Mesenchymal stem cell (in vitro differentiated cells and primary cell): Measurements from ENCODE around the gene ASB10.

Experiments
- DNase-seq: peaks from one replicate; pipeline ENCODE4 v3.0.0-alpha.2; 2013
- H2AFZ ChIP-seq: one replicate; pipeline ENCODE4 v1.6.1; 2013; ENCODE audit warnings: low read depth, mild to moderate bottlenecking, control low read depth, inconsistent platforms, low read length, moderate library complexity
- H2AK5ac ChIP-seq: 2 replicates; pipeline ENCODE4 v1.6.1; 2013; ENCODE audit warnings: low read length, moderate library complexity, mild to moderate bottlenecking, inconsistent platforms; ENCODE audit not compliant: severe bottlenecking
- H2BK120ac ChIP-seq: one replicate; pipeline ENCODE4 v1.6.1; 2013; ENCODE audit warnings: low read depth, mild to moderate bottlenecking, inconsistent platforms, low read length, moderate library complexity
- H2BK12ac ChIP-seq, 2 experiments: one replicate each; pipeline ENCODE4 v1.6.1; 2013; ENCODE audit warnings: inconsistent platforms in 2 of 2, low read length in 2 of 2, mild to moderate bottlenecking in 2 of 2, moderate library complexity in 2 of 2, control low read depth in 1 of 2
- H2BK15ac ChIP-seq: one replicate; pipeline ENCODE4 v1.6.1; 2013; ENCODE audit warnings: mild to moderate bottlenecking, low read depth, inconsistent platforms; ENCODE audit not compliant: poor library complexity, severe bottlenecking
- H2BK5ac ChIP-seq: 2 replicates; pipeline ENCODE4 v1.6.1; 2013; ENCODE audit warnings: low read depth, mild to moderate bottlenecking, low read length, control low read depth, inconsistent platforms; ENCODE audit not compliant: poor library complexity, severe bottlenecking
- H3K14ac ChIP-seq, 2 experiments: one replicate each; pipeline ENCODE4 v1.6.1; 2013; ENCODE audit warnings: inconsistent platforms in 2 of 2, low read length in 2 of 2, control low read depth in 1 of 2, mild to moderate bottlenecking in 1 of 2, moderate library complexity in 1 of 2
- H3K18ac ChIP-seq, 2 experiments: one replicate each; pipeline ENCODE4 v1.6.1; 2013; ENCODE audit warnings: inconsistent platforms in 2 of 2, low read length in 2 of 2, control low read depth in 1 of 2, low read depth in 1 of 2, mild to moderate bottlenecking in 1 of 2
- H3K23ac ChIP-seq, 2 experiments: one replicate each; pipeline ENCODE4 v1.6.1; 2013; ENCODE audit warnings: inconsistent platforms in 2 of 2, low read length in 2 of 2, mild to moderate bottlenecking in 2 of 2, moderate library complexity in 2 of 2, control low read depth in 1 of 2
- H3K27ac ChIP-seq: 2 replicates; pipeline ENCODE4 v1.5.1; 2013; ENCODE audit warnings: mild to moderate bottlenecking, moderate library complexity, low read length, control low read depth, inconsistent platforms; ENCODE audit not compliant: poor library complexity, severe bottlenecking
- H3K27me3 ChIP-seq, 2 experiments: 2 replicates each; pipeline versions ENCODE4 v1.6.1 to v1.7.0; 2013; ENCODE audit warnings: low read length in 2 of 2, mild to moderate bottlenecking in 2 of 2, moderate library complexity in 2 of 2, control low read depth in 1 of 2, inconsistent platforms in 1 of 2; ENCODE audit not compliant: control insufficient read depth in 1 of 2, insufficient read depth in 1 of 2
- H3K36me3 ChIP-seq, 2 experiments: 2 replicates each; pipeline versions ENCODE4 v1.6.1 to v1.7.0; 2013; ENCODE audit warnings: low read length in 2 of 2, control low read depth in 1 of 2, inconsistent platforms in 1 of 2, low read depth in 1 of 2, mild to moderate bottlenecking in 1 of 2; ENCODE audit not compliant: insufficient read depth in 2 of 2, control insufficient read depth in 1 of 2
- H3K4ac ChIP-seq, 2 experiments: one replicate each; pipeline ENCODE4 v1.6.1; 2013; ENCODE audit warnings: inconsistent platforms in 2 of 2, low read length in 2 of 2, mild to moderate bottlenecking in 2 of 2, moderate library complexity in 2 of 2, control low read depth in 1 of 2, low read depth in 1 of 2
- H3K4me1 ChIP-seq: 2 replicates; pipeline ENCODE4 v1.6.1; 2013; ENCODE audit warnings: low read depth, low read length, control low read depth; ENCODE audit not compliant: control insufficient read depth, insufficient read depth
- H3K4me2 ChIP-seq: 2 replicates; pipeline ENCODE4 v1.6.1; 2013; ENCODE audit warnings: low read length, mild to moderate bottlenecking, inconsistent platforms; ENCODE audit not compliant: poor library complexity, severe bottlenecking
- H3K4me3 ChIP-seq, 2 experiments: 2 replicates each; pipeline versions ENCODE4 v1.5.1 to v1.7.0; 2013; ENCODE audit warnings: low read length in 2 of 2, mild to moderate bottlenecking in 2 of 2, control low read depth in 1 of 2, low read depth in 1 of 2; ENCODE audit not compliant: insufficient read depth in 1 of 2
- H3K79me1 ChIP-seq: replicated peaks from 2 replicates; pipeline ENCODE4 v1.6.1; 2013; ENCODE audit warnings: mild to moderate bottlenecking, control low read depth, low read length, inconsistent platforms; ENCODE audit not compliant: poor library complexity, severe bottlenecking
- H3K9ac ChIP-seq: 2 replicates; pipeline ENCODE4 v1.7.0; 2013; ENCODE audit warnings: mild to moderate bottlenecking, low read length, moderate library complexity
- H3K9me3 ChIP-seq: 2 replicates; pipeline ENCODE4 v1.7.0; 2013; ENCODE audit warnings: mild to moderate bottlenecking, low read length; ENCODE audit not compliant: control insufficient read depth
- H4K8ac ChIP-seq: one replicate; pipeline ENCODE4 v1.6.1; 2013; ENCODE audit warnings: inconsistent platforms, mild to moderate bottlenecking, low read length, moderate library complexity
- H4K91ac ChIP-seq: one replicate; pipeline ENCODE4 v1.6.1; 2013; ENCODE audit warnings: mild to moderate bottlenecking, low read length, inconsistent platforms
- WGBS: methylation state at CpG from one replicate; pipeline ENCODE4 v1.1.7; 2013; ENCODE audit warnings: mixed read lengths; 5-methylcytosine and 5-hydroxymethylcytosine counted together

ASB10 gene

DNA sequence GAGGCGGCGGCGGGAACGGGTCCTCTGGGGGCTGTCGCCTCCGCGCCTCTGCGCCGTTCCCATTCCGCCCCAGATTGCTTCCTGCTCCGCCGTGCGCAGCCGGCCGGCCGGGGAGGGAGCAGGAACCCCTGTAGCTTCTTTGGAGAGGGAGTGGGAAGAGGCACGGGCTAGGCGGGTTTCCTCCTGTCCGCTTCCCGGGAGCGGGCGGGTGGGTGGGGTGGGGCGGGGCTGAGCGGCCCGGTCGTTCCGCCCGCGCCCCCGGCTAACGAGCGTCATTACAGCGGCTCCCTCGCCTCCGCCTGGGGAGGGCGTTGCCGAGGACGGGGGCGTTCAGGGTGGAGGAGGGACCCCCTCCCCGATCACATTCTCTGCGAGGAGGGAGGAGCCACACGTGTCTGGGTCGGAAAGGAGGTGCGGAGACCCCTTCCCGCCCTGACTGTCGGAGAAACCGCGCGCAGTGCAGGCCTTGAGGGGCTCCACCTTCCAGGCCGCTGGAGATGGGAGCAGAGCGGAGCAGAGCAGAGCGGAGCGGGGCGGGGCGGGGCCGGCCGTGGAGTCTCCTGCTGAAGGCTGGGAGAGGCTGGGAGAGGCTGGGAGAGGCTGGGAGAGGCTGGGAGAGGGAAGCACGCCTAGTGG, 61.1 kb downstream of the ASB10 start:
- H3K79me1 ChIP-seq: peaks cover 47% of the 10 kb centered on the region
- no peak overlapping the region for H2BK5ac ChIP-seq
- no peaks in the 10 kb centered on the region for H3K9me3 ChIP-seq
- DNase-seq: no peak
- H3K4me3 ChIP-seq: peak overlapping the region; percentile 50 to 68
- H2AK5ac ChIP-seq: no peak overlapping the region
- 7% methylated on average over 34 of the region's 58 CpGs for WGBS
- peak overlapping the region; percentile 26 for H3K9ac ChIP-seq
- H3K4ac ChIP-seq: peak overlapping the region in 1 of 2 experiments; percentile 45
- H2BK12ac ChIP-seq: no peak overlapping the region
- H3K27ac ChIP-seq: no peak overlapping the region
- peak overlapping the region; percentile 96 for H3K4me2 ChIP-seq
- H3K14ac ChIP-seq: peak overlapping the region in 1 of 2 experiments; percentile 76
- peak overlapping the region in 1 of 2 experiments; percentile 61 for H3K18ac ChIP-seq
- no peak overlapping the region for H4K8ac ChIP-seq
- no peaks in the 10 kb centered on the region for H3K27me3 ChIP-seq
- no peak overlapping the region for H2BK120ac ChIP-seq
- H2BK15ac ChIP-seq: no peak overlapping the region
- peaks cover 24% of the 10 kb centered on the region for H3K4me1 ChIP-seq
- no peak overlapping the region for H4K91ac ChIP-seq
- peaks cover 74 to 85% of the 10 kb centered on the region in 2 experiments for H3K36me3 ChIP-seq
- H3K23ac ChIP-seq: no peak overlapping the region
- H2AFZ ChIP-seq: no peak overlapping the region
